Tongue (tissue), 2 donors: ENCODE data around the gene HOXC9. TPM values are rescaled to one million over a fixed set of nuclear protein-coding genes. Genes with fewer than 3 reads are reported as not detected.

ENCODE experiments used
- DNase-seq: peaks from one replicate; pipeline ENCODE4 v3.0.0-alpha.2; 2015
- total RNA-seq: library from RNA; depleted of rRNA; stranded (reverse); fragments of >200 nt; gene quantifications from one replicate; pipeline ENCODE4 v1.2.3, GENCODE V29; 2014

The HOXC9 gene
- total RNA-seq, 1 donor from 2014 or later, result not detected

DNA sequence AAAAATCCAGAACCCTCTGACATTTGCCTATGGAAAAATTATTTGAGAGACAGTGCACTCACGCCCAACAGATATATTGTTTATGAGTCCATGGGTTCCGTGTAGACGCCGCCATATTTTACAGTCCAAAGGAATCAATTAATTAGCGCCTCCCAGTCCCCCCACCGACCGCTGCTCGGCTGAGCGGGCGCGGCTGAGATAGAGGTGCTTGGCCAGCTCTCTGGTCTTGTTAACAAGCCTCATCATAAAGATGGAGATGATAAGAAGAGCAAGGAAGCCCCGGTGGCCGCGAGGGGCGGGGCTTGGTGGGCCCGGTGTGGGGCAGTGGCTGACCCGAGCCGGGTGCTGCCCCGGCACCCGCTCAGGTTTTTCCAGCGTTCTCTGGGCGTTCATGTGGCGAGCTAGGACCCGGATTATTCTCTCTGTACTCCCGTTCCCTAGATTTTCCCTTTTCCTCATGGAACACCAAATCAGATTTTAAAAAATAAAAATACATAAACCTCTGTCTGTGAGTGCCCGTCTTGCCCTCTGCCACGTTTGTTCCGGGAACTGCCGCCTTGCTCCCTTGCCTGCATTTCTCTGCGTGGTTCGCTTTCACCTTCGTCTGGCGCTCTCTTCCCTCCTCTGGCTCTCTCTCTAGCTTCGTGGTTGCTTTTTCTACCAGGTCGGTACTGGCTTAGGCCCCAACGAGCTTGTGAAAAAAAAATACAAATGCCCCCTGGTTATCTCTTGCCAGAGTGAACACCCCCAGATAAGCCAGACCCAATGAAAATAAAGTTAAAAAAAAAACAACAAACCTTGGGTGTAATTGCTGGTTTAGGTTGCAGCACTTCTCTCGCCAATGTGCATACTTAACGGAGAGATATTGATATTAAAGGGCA, 36.3 kb upstream of the HOXC9 start:
- no peak for DNase-seq

- DNase-seq, result no peak
Measured at GRCh38 chr12:53964315-53964713, 35.6 kb upstream of the HOXC9 start.

DNA sequence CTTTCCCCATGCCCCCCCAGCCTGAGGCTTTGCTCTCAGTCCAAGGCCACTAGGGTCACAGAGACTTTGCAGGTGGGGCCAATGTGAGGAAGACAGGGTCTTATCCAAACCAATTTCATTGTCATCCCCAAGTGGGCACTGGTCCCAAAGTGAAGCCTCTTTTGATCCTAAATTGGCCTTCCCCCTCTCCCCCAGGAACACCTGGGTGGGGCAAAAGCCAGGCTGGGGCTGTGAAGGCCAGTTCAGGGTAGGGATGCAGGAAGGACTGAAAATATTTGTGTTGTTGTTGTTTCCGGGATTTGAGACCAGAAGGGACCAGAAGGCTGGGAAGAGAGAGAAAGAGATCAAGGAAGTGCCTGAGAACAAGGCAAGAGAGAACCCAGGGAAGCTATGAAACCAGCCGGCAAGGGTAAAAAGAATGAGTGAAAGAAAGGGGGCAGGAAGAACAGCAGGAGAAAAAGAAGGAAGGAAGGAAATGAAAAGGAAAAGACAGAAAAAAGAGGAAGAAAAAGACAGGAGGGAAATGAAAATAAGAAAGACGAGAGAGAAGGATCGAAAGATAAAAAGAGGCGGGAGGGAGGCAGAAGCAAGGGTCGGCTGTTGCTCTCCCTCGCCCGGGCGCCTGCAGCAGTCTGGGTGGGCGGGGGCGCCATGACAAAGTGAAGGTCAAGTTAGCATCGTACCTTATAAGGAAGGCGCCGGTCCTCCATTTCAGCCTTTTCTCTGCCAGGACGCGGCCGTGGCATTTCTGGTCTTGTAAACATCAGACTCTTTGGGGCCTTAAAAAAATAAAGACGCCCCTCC, 34.5 kb upstream of the HOXC9 start:
- DNase-seq, result no peak

DNA sequence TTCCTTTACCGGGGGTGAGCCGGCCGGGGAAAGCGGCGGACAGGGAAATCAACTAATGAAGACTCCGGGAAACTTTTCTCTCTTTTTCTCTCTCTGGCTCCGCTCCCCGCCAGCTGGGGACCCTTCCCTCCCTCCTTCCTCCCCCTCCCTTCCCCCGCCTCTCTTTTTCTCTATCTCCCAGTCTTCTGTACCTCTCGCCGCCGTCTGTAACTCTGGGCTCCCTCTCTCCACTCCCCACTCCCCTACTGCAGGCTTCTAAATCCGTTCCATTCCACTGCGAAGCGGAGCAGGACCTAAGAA, 33.9 kb upstream of the HOXC9 start:
- no peak for DNase-seq

DNA sequence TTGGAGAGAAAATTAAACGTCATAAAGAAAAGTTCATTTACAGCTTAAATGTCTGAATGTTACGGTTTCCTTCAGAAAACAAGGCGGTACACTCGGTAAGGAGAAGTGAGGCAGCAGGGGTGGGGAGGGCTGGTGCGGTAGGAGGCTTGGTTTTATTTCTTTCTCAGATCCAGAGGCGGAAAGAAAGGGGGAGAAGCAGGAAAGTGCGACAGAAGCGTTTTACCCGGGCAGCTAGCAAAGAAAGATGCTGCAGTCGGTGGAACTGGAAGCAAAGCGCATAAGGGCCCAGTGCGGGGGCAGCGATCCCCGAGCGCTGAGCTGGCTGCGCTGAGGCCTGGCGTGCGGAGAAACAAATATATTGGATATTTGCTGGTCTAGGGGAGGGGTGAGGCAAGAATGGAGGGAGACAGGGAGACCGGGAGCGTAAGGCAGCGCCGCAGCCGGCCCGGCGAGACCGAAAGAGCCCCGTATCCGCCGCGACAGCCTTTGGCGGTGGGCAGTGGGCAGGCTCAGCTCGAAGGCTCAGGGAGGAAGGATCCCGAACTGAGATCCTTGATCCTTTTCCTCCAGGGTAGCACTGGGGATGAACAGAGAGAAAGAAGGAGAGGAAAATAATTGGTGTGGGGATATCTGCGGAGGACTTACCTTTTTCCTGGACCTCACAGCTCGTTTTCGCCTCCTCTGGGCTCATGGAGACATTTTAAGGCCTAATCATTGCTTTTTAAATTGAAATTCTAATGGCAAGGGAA, 33.4 kb upstream of the HOXC9 start:
- DNase-seq, result no peak

DNA sequence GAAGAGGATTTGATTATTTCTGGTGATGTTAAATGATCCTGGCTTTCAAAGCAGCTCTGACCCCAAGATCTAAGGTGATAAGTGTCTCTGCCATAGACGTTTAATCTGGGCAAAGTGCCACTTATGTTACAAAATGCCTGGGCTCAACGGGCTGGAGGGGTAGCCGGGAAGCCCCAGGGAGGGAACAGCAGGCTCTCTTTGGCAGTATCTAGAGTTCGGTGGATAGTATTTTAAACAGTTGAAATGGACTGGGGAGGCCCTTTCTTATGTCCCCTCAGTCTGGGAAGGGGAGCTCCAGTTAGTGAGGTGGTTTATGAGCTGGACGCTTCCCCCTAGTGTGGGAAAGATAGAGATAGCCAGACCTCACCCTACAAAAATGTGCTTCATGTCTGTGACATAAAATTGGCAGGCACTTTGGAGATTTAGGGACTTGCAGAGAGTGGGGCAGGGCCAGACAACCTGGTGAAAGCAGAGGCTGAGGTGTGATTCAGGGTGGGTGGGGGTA, 32.5 kb upstream of the HOXC9 start:
- no peak for DNase-seq

GRCh38 chr12:53968214-53969127, 31.5 kb upstream of the HOXC9 start:
- no peak for DNase-seq

DNA sequence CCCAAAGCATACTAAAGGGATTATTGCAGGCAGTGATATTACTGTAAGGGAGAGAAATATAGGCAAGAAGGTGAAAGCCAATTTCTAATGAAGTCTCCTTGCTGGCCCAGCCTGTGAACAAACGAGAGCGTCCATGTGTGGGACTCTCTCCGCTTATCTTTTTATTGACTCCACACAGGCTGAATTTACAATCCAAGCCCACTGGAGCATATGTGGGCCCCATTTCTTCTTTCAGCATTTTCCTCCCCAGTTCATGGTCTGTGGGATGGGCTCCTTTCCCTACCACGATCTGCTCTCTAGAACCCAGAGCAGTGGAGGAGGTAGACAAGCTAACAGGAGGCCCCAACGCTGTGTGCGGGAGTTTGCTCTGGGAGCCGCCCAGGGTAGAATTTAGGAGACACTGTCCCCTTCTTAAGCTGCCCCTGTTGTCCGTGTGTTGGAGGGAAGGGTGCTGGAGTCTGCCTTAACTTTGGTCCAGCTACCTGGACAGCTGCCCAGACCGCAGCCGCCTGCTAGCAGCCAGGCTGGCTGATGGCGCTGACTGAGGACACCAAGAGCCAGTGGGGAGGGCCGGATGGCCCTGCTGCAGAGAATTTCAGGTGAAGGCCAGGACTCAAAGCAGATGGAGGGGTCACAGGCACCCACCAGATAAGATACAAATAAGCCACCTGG, 30.2 kb upstream of the HOXC9 start:
- no peak for DNase-seq

DNA sequence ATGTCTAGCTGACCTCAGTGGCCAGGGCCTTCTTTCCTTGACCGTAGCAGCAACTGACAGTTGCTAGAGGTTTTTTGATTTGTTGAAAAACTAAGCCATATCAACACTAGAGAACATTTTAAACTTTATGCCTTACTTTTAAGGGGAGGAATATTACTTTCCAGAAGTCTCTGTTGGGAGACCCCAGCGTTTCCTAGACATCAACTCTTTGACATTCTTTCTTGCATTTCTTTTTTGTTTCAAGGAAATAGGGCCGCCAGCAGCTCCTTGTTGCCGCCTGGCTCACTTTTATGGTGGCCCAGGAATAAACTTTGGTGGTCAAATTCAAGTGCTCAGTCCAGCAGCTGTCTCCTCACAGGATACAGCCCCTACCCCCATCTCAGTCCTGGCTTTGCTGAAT, 29.5 kb upstream of the HOXC9 start:
- DNase-seq, result no peak

DNA sequence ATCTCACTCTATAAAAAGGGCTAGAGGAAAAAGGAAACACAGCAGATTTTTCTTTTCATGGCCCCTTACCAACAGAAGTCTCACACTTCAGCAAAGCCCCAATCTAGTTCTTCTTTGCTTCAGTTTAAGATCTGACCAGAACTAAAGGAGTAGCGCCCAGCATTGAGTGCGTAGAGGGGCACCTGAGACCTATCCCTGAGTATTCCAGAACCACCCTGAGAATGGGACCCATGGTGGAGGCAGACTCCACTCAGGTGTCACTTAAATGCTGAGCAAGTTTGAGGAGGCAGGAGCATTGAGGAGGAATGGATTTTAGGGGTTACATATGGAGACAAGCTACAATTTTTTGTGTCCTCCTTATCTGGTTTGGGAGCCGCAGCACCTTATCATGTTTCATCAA, 28.8 kb upstream of the HOXC9 start:
- DNase-seq, result no peak

DNA sequence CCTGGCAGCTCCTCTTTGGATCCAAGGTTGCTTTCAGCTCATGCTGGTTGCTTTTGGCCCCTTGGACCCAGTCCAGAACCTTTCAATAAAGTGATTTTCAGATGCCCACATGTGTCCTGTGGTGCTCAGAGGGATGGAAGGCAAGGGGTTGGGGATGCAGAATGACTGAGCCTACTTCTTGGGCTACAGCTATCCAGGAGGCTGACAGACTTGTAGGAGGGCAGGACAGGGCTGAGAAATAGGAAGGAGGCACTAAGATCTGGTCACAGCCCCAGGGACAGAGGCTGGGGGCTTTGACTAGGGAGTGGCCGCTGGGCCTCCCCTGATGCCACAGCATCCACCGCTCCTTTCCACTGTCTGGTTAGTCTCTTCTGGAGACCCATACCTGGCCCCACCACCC, 28.3 kb upstream of the HOXC9 start:
- DNase-seq, result no peak

GRCh38 chr12:53972152-53972702, 27.7 kb upstream of the HOXC9 start:
- DNase-seq, result no peak

DNA sequence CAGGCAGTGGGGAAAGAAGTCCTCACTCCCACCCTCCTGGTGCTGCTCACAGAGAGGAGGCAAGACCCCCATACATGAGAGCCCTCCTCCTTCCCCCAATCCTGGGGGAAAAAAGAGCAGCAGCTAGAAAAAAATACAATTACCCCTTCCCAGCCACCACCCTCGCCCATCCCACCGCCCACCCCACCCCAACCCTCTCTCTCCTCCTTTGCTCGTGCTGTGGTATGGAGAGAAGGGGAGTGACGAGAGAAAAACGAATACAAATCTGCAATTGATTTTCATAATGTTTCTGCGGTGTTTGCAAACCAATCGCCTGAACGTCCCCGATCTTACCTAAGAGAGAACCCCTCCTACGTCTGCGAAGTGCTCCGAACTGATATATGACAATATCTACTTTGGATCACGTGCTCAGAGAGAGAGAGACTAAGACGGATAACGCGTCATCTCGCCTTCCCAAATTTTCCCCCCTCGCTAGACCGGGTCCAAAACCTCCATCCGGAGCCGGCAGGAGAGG, 27.2 kb upstream of the HOXC9 start, which contains the start of gene HOXC11:
Gene HOXC11, plus strand, starts transcription at position 405 of the 514 bp plus-strand sequence. CDS start 116 bp downstream, outside the sequence.
- DNase-seq, result no peak

GRCh38 chr12:53973236-53974042, 26.5 kb upstream of the HOXC9 start:
- DNase-seq, result no peak

GRCh38 chr12:53974084-53975063, 25.6 kb upstream of the HOXC9 start, which contains the start of gene HOTAIR:
HOTAIR (minus strand) TSS chr12:53974954.
- DNase-seq, result no peak

- DNase-seq, result no peak
Measured at GRCh38 chr12:53975064-53975471, 24.9 kb upstream of the HOXC9 start.

GRCh38 chr12:53975479-53976152, 24.3 kb upstream of the HOXC9 start:
- DNase-seq, result no peak
